HT1080 (cell line): Measurements from ENCODE around the gene CDH19. TPM values are rescaled to one million over a fixed set of nuclear protein-coding genes. Genes with fewer than 3 reads are reported as not detected.
"Not testable (repeated sequence)": the region's sequence is repeated elsewhere in the genome, so short reads cannot be mapped to it uniquely, and the experiment has no call there.

Source experiments
- DNase-seq: peaks from one replicate; pipeline ENCODE4 v3.0.0-alpha.2; 2015; ENCODE audit warnings: low read depth
- total RNA-seq: library from RNA; depleted of rRNA; stranded (reverse); fragments of >200 nt; shearing (Covaris generic); gene quantifications from 2 replicates; pipeline ENCODE4 v1.2.3, GENCODE V29; 2014

The CDH19 gene
- total RNA-seq, 1 experiment from 2014 or later: not detected

GRCh38 chr18:66466184-66466583, 137.7 kb downstream of the CDH19 start:
- not testable (repeated sequence) for DNase-seq

- DNase-seq: no peak
Observed at GRCh38 chr18:66461344-66461743, 142.5 kb downstream of the CDH19 start.

- no peak for DNase-seq
Observed at GRCh38 chr18:66457245-66457644, 146.6 kb downstream of the CDH19 start.
